ENCODE data around the gene APOA4. TPM values are rescaled to one million over a fixed set of nuclear protein-coding genes. Genes with fewer than 3 reads are reported as not detected.

APOA4 gene
- total and polyA plus RNA-seq, 2 experiments from 2014 or later = not detected

- TF ChIP-seq ZNF331 (CRISPR knock-in tag; IDR thresholded peaks at IDR 0.05; ENCODE audit: low read depth) (no peak), ETS1 (IDR thresholded peaks at IDR 0.05) (no peak)
These were observed 43.8 kb upstream of the APOA4 start (continued) for GRCh38 chr11:116866804-116867455.

- Histone ChIP-seq H4K20me1 (replicated peaks; ENCODE audit: insufficient read depth) (no peaks in the 10 kb centered on the region), H3K4me2 (no peak overlapping the region), H3F3A (replicated peaks; ENCODE audit: low read depth) (no peaks in the 10 kb centered on the region), H3K4me3 (no peak overlapping the region), H3K36me3 (ENCODE audit: insufficient read depth) (peaks cover 27% of the 10 kb centered on the region), H3K27me3 (ENCODE audit: insufficient read depth) (no peaks in the 10 kb centered on the region), H3K9me2 (ENCODE audit: insufficient read depth) (no peaks in the 10 kb centered on the region), H3K4me1 (ENCODE audit: insufficient read depth) (no peaks in the 10 kb centered on the region), H2AFZ (no peak overlapping the region), H3K27ac (ENCODE audit: low read depth) (no peak overlapping the region), H3K79me2 (replicated peaks; ENCODE audit: insufficient read depth) (no peaks in the 10 kb centered on the region)
- Mint-ChIP-seq H3K4me3 (no peak overlapping the region), H3K36me3 (ENCODE audit: low read depth) (peaks cover 37% of the 10 kb centered on the region), H3K4me1 (no peaks in the 10 kb centered on the region), H3K27me3 (ENCODE audit: insufficient read depth, low read depth, poor library complexity) (no peaks in the 10 kb centered on the region), H3K27ac (no peak overlapping the region), H3K9me3 (no peaks in the 10 kb centered on the region)
- no peak for ATAC-seq
- no peak for DNase-seq (ENCODE audit: low spot score)
- TF ChIP-seq ETS1 (IDR thresholded peaks at IDR 0.05) = no peak
- no peak for TF ChIP-seq STAT1 (IDR thresholded peaks at IDR 0.05; ENCODE audit: unreplicated experiment)
- TF ChIP-seq ZNF114 (CRISPR knock-in tag; IDR thresholded peaks at IDR 0.05) = no peak
- no peak for TF ChIP-seq POLR2AphosphoS5 (IDR thresholded peaks at IDR 0.05; ENCODE audit: low read depth)
- no peak for TF ChIP-seq CREB1 (CRISPR knock-in tag; IDR thresholded peaks at IDR 0.05; ENCODE audit: low read depth)
- TF ChIP-seq ZNF331 (CRISPR knock-in tag; IDR thresholded peaks at IDR 0.05; ENCODE audit: low read depth) = no peak
- TF ChIP-seq JUNB (IDR thresholded peaks at IDR 0.05; ENCODE audit: unreplicated experiment) = no peak
- no peak for TF ChIP-seq REST (IDR thresholded peaks at IDR 0.05; ENCODE audit: unreplicated experiment)
- no peak for TF ChIP-seq EZH2phosphoT487 (IDR thresholded peaks at IDR 0.05; ENCODE audit: unreplicated experiment)
- TF ChIP-seq EZH2 (IDR thresholded peaks at IDR 0.05; ENCODE audit: low read depth, unreplicated experiment) = no peak
- TF ChIP-seq ZNF462 (CRISPR knock-in tag; IDR thresholded peaks at IDR 0.05) = no peak
- TF ChIP-seq NANOG (IDR thresholded peaks at IDR 0.05; ENCODE audit: borderline replicate concordance) = no peak
These were observed 42.6 kb upstream of the APOA4 start for GRCh38 chr11:116865696-116866095.
